ENCODE data around the gene HDAC4.

The HDAC4 gene

GRCh38 chr2:239147376-239147775, 253.4 kb downstream of the HDAC4 start:
- no peak overlapping the region for H3K4me3 ChIP-seq (ENCODE audit: low read depth, low read length)
- TF ChIP-seq, protein P1, sequence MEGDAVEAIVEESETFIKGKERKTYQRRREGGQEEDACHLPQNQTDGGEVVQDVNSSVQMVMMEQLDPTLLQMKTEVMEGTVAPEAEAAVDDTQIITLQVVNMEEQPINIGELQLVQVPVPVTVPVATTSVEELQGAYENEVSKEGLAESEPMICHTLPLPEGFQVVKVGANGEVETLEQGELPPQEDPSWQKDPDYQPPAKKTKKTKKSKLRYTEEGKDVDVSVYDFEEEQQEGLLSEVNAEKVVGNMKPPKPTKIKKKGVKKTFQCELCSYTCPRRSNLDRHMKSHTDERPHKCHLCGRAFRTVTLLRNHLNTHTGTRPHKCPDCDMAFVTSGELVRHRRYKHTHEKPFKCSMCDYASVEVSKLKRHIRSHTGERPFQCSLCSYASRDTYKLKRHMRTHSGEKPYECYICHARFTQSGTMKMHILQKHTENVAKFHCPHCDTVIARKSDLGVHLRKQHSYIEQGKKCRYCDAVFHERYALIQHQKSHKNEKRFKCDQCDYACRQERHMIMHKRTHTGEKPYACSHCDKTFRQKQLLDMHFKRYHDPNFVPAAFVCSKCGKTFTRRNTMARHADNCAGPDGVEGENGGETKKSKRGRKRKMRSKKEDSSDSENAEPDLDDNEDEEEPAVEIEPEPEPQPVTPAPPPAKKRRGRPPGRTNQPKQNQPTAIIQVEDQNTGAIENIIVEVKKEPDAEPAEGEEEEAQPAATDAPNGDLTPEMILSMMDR (conservative IDR thresholded peaks at IDR 0.05; ENCODE audit: low read depth, low read length) = no peak
- DNase-seq (ENCODE audit: low read depth) = no peak

GRCh38 chr2:239146741-239147181, 254.1 kb downstream of the HDAC4 start:
- no peak overlapping the region for H3K4me3 ChIP-seq (ENCODE audit: low read depth, low read length)
- no peak for DNase-seq (ENCODE audit: low read depth)
- TF ChIP-seq, protein P1 (conservative IDR thresholded peaks at IDR 0.05; ENCODE audit: low read depth, low read length) = no peak

GRCh38 chr2:239146011-239146641, 254.7 kb downstream of the HDAC4 start:
- TF ChIP-seq, protein P1 (conservative IDR thresholded peaks at IDR 0.05; ENCODE audit: low read depth, low read length) = no peak
- DNase-seq (ENCODE audit: low read depth) = no peak
- H3K4me3 ChIP-seq (ENCODE audit: low read depth, low read length) = no peak overlapping the region

GRCh38 chr2:239145601-239146000, 255.2 kb downstream of the HDAC4 start:
- DNase-seq (ENCODE audit: low read depth) = no peak
- TF ChIP-seq, protein P1 (conservative IDR thresholded peaks at IDR 0.05; ENCODE audit: low read depth, low read length) = no peak
- H3K4me3 ChIP-seq (ENCODE audit: low read depth, low read length) = no peak overlapping the region

- TF ChIP-seq, protein P1 (conservative IDR thresholded peaks at IDR 0.05; ENCODE audit: low read depth, low read length) = no peak
- no peak overlapping the region for H3K4me3 ChIP-seq (ENCODE audit: low read depth, low read length)
- no peak for DNase-seq (ENCODE audit: low read depth)
Observed at GRCh38 chr2:239145106-239145505, 255.7 kb downstream of the HDAC4 start.

DNA sequence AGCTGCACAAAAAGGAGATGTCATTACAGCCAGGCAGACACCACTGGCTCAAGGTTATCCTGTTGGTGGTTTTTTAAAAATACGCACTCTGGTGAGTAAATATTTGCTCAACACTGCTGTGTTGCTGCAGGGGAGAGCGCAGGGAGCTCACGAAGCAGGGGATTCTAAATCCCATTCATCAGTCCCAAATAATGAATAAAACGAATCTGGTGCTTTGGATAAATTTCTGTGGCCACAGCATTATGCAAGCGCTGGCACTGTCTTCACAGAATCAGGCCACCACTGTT, 256.2 kb downstream of the HDAC4 start:
- TF ChIP-seq, protein P1 (conservative IDR thresholded peaks at IDR 0.05; ENCODE audit: low read depth, low read length) = no peak
- no peak overlapping the region for H3K4me3 ChIP-seq (ENCODE audit: low read depth, low read length)
- DNase-seq (ENCODE audit: low read depth) = no peak

Measured in choroid plexus epithelial cell (primary cell).